ENCODE measurements around the gene SLC22A12.

DNA sequence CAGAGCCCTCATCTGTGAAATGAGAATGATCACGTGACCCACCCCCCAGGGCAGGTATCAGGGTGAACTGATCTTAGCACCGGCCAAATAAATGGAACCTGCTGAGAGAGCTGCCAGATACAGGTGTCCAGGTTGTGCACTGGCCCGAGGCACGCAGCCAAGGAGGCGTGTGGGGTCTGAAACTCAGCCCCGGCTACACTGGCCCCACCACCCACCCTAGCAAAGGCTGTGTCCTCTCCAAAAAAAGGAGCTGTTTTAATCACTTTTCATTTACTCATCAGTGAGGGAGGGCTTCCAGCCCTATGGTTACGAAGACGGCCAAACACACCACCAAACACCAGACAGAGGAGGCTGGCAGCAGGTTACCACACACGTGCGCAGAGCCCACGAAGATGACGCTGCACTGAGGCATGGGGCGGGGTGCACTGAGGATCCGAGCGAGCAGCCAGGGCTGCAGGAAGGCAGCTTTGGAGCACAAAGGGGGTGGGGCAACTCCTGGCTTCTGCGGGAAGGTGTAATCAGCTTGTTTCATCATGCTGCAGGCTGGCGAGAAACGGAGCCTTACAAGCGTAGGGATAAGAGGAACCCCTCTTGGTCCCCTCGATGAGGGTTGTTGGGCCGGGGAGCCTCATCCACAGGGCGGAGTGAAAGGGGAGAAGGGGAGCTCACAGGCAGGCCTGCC is 19.5 kb upstream of the SLC22A12 start:
- TF ChIP-seq SP1 (IDR thresholded peaks at IDR 0.05; ENCODE audit: low read depth, low read length) (no peak), SRF (IDR thresholded peaks at IDR 0.05; ENCODE audit: low read depth, low read length) (no peak), TBP (IDR thresholded peaks at IDR 0.05; ENCODE audit: low read depth, low read length) (no peak)

Measured in H1 (cell line).